Astrocyte (in vitro differentiated cells and primary cell): ENCODE measurements around the gene DENND1C. TPM values are rescaled to one million over a fixed set of nuclear protein-coding genes. Genes with fewer than 3 reads are reported as not detected.

ENCODE experiments used
- DNase-seq: peaks from one replicate; pipeline ENCODE4 v3.0.0-alpha.2; 2010; ENCODE audit warnings: low read depth
- FAIRE-seq: peaks from 2 replicates; lab custom pipeline; 2011; peaks lifted over from hg19 to GRCh38; lab: Jason Lieb, UNC
- H2AFZ ChIP-seq: 2 replicates; pipeline ENCODE4 v1.6.0; 2012; ENCODE audit warnings: low read depth, low read length, inconsistent platforms
- H3K27ac ChIP-seq: 2 replicates; pipeline ENCODE4 v1.5.1; 2011; ENCODE audit warnings: low read depth, low read length, inconsistent platforms
- H3K27me3 ChIP-seq: 2 replicates; pipeline ENCODE4 v1.6.0; 2011; ENCODE audit warnings: low read length, inconsistent platforms; ENCODE audit not compliant: insufficient read depth
- H3K36me3 ChIP-seq: 2 replicates; pipeline ENCODE4 v1.5.1; 2011; ENCODE audit warnings: low read length, inconsistent platforms; ENCODE audit not compliant: insufficient read depth
- H3K4me1 ChIP-seq: 2 replicates; pipeline ENCODE4 v1.5.1; 2011; ENCODE audit warnings: low read length, inconsistent platforms; ENCODE audit not compliant: insufficient read depth
- H3K4me2 ChIP-seq: 2 replicates; pipeline ENCODE4 v1.6.0; 2012; ENCODE audit warnings: low read length, inconsistent platforms
- H3K4me3 ChIP-seq: 2 replicates; pipeline ENCODE4 v1.5.1; 2011; ENCODE audit warnings: low read depth, mild to moderate bottlenecking, low read length, inconsistent platforms; ENCODE audit not compliant: insufficient read depth
- H3K79me2 ChIP-seq: 2 replicates; pipeline ENCODE4 v1.6.0; 2012; ENCODE audit warnings: mild to moderate bottlenecking, low read length, inconsistent platforms; ENCODE audit not compliant: insufficient read depth
- H3K9ac ChIP-seq: 2 replicates; pipeline ENCODE4 v1.6.0; 2012; ENCODE audit warnings: mild to moderate bottlenecking, low read length, inconsistent platforms
- H3K9me3 ChIP-seq: 2 replicates; pipeline ENCODE4 v1.5.1; 2012; ENCODE audit warnings: low read depth, mild to moderate bottlenecking, low read length, inconsistent platforms; ENCODE audit not compliant: insufficient read depth
- H4K20me1 ChIP-seq: 2 replicates; pipeline ENCODE4 v1.6.0; 2012; ENCODE audit warnings: low read length, inconsistent platforms; ENCODE audit not compliant: insufficient read depth
- H3K27ac Mint-ChIP-seq: one replicate; pipeline ENCODE4 v1.8.0; 2021; ENCODE audit warnings: mild to moderate bottlenecking, mixed read lengths; ENCODE audit not compliant: unreplicated experiment
- H3K27me3 Mint-ChIP-seq: one replicate; pipeline ENCODE4 v1.8.0; 2021; ENCODE audit warnings: low read depth, mixed read lengths; ENCODE audit not compliant: unreplicated experiment
- H3K36me3 Mint-ChIP-seq: one replicate; pipeline ENCODE4 v1.8.0; 2021; ENCODE audit warnings: low read depth, mixed read lengths; ENCODE audit not compliant: unreplicated experiment
- H3K4me1 Mint-ChIP-seq: one replicate; pipeline ENCODE4 v1.8.0; 2021; ENCODE audit warnings: low read depth, mixed read lengths; ENCODE audit not compliant: unreplicated experiment
- H3K4me3 Mint-ChIP-seq: one replicate; pipeline ENCODE4 v1.8.0; 2021; ENCODE audit warnings: mild to moderate bottlenecking, moderate library complexity, mixed read lengths; ENCODE audit not compliant: unreplicated experiment
- H3K9me3 Mint-ChIP-seq: one replicate; pipeline ENCODE4 v1.8.0; 2021; ENCODE audit warnings: mild to moderate bottlenecking, mixed read lengths; ENCODE audit not compliant: unreplicated experiment
- EZH2 ChIP-seq: IDR thresholded peaks from 2 replicates; pipeline ENCODE4 v1.6.1; 2012; ENCODE audit warnings: mild to moderate bottlenecking, low read length, inconsistent platforms; ENCODE audit not compliant: insufficient read depth
- total RNA-seq: library from RNA; stranded (reverse); gene quantifications from 2 replicates; pipeline ENCODE4 v1.2.1, GENCODE V29; 2021
- TF ChIP-seq, protein P1 (sequence below): IDR thresholded peaks from 2 replicates; pipeline ENCODE4 v1.5.1; 2011; ENCODE audit warnings: low read depth, mild to moderate bottlenecking, inconsistent platforms, low read length, moderate library complexity; ENCODE audit not compliant: insufficient read depth

Gene DENND1C
- total RNA-seq, 1 donor from 2014 or later, result not detected

DNA sequence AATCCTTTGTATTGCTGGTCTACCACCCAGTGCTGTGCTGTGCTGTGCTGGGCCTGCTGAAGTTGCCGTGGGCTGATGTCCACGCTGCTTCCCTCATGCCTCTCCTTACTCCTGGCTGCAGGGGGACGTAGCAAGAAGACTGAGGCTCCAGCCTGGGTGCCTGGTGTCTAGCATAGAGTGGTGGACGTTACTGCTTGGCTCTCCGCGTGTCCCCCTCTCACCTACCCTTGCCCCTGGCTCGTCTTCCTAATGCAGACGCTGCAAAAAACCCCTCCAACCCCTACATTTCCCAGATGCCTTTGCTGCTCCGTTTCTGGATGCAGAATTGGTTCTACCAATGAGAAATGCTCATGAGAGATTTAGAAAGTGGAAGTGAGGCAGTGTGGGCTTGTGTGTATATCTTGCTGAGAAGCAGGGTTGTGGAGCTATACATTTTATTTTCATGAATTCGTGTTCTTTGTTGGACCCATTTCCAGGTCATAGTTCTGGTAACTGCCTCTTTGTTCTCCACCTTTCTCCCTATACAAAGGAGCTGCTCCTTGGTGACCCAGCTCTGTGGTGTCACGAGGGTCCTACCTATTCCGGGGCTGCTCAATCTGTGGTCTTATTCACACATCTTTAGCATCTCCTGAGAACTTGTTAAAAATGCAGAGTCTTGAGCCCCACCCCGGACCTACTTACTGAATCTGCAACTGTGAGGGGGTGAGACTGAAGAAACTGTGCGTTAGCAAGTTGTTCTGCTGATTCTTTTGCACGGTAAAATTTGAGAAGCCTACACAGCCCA lies 7.9 kb upstream of the DENND1C start:
- DNase-seq (no peak), FAIRE-seq (no peak)
- H2AFZ ChIP-seq, result no peak overlapping the region
- no peak overlapping the region for H3K4me3 ChIP-seq
- H3K27me3 ChIP-seq, result no peaks in the 10 kb centered on the region
- Mint-ChIP-seq H3K9me3 (peaks cover 6% of the 10 kb centered on the region), H3K36me3 (no peaks in the 10 kb centered on the region), H3K27me3 (peaks cover 11% of the 10 kb centered on the region), H3K4me1 (no peaks in the 10 kb centered on the region), H3K4me3 (no peak overlapping the region), H3K27ac (no peak overlapping the region)
- no peaks in the 10 kb centered on the region for H4K20me1 ChIP-seq
- no peaks in the 10 kb centered on the region for H3K9me3 ChIP-seq
- no peaks in the 10 kb centered on the region for H3K79me2 ChIP-seq
- TF ChIP-seq EZH2, result no peak
- TF ChIP-seq, protein P1, sequence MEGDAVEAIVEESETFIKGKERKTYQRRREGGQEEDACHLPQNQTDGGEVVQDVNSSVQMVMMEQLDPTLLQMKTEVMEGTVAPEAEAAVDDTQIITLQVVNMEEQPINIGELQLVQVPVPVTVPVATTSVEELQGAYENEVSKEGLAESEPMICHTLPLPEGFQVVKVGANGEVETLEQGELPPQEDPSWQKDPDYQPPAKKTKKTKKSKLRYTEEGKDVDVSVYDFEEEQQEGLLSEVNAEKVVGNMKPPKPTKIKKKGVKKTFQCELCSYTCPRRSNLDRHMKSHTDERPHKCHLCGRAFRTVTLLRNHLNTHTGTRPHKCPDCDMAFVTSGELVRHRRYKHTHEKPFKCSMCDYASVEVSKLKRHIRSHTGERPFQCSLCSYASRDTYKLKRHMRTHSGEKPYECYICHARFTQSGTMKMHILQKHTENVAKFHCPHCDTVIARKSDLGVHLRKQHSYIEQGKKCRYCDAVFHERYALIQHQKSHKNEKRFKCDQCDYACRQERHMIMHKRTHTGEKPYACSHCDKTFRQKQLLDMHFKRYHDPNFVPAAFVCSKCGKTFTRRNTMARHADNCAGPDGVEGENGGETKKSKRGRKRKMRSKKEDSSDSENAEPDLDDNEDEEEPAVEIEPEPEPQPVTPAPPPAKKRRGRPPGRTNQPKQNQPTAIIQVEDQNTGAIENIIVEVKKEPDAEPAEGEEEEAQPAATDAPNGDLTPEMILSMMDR, result no peak
- H3K4me2 ChIP-seq, result no peak overlapping the region
- no peak overlapping the region for H3K27ac ChIP-seq
- no peaks in the 10 kb centered on the region for H3K4me1 ChIP-seq
- no peak overlapping the region for H3K9ac ChIP-seq
- H3K36me3 ChIP-seq, result no peaks in the 10 kb centered on the region

DNA sequence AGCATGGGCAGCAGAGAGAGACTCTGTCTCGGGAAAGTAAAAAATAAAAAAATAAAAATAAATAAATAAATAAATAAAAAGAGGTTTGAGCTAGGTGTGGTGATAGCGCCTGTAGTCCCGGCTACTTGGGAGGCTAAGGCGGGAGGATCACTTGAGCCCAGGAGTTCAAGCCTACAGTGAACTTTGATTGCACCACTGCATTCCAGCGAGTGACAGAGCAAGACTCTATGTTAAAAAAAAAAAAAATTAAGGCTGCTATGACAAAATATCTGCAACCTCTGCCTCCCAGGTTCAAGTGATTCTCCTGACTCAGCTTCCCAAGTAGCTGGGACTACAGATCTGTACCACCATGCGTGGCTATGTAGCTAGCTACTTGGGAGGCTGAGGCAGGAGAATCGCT lies 3.2 kb upstream of the DENND1C start:
- no peaks in the 10 kb centered on the region for H3K4me1 Mint-ChIP-seq
- no peak for FAIRE-seq
- no peaks in the 10 kb centered on the region for H3K9me3 Mint-ChIP-seq

More for the DNA sequence above, 3.2 kb upstream of the DENND1C start:
- no peak for DNase-seq
- no peaks in the 10 kb centered on the region for H3K36me3 Mint-ChIP-seq
- no peaks in the 10 kb centered on the region for H3K79me2 ChIP-seq
- H3K36me3 ChIP-seq, result no peaks in the 10 kb centered on the region
- H3K27ac ChIP-seq, result no peak overlapping the region
- no peaks in the 10 kb centered on the region for H4K20me1 ChIP-seq
- no peaks in the 10 kb centered on the region for H3K4me1 ChIP-seq
- H3K27me3 ChIP-seq, result no peaks in the 10 kb centered on the region
- no peak overlapping the region for H3K4me3 Mint-ChIP-seq
- no peak overlapping the region for H3K4me2 ChIP-seq
- H3K9me3 ChIP-seq, result no peaks in the 10 kb centered on the region
- TF ChIP-seq, protein P1, result no peak
- no peak for TF ChIP-seq EZH2
- no peak overlapping the region for H2AFZ ChIP-seq
- no peak overlapping the region for H3K27ac Mint-ChIP-seq
- H3K4me3 ChIP-seq, result no peak overlapping the region
- peaks cover 10% of the 10 kb centered on the region for H3K27me3 Mint-ChIP-seq
- no peak overlapping the region for H3K9ac ChIP-seq
